ENCODE measurements around the gene PLCL2. TPM values are rescaled to one million over a fixed set of nuclear protein-coding genes. Genes with fewer than 3 reads are reported as not detected.

PLCL2 gene
- total and polyA plus RNA-seq, 2 donors (not counting 1 experiment from before 2014, with no cell fraction given): 21.7 to 55.2 TPM

GRCh38 chr3:16945330-16945729 lies 60.6 kb downstream of the PLCL2 start:
- intact Hi-C loops (cut with micrococcal nuclease): no loop called here
- no peak overlapping the region for H3K4me3 ChIP-seq (ENCODE audit: control extremely low read depth in 1 of 5, extremely low read depth in 1 of 5, insufficient read depth in 1 of 5, low read depth in 2 of 5, low read length in 4 of 5)

GRCh38 chr3:16950282-16950681 lies 65.5 kb downstream of the PLCL2 start:
- Mint-ChIP-seq H3K27me3 (no peaks in the 10 kb centered on the region), H3K4me3 (no peak overlapping the region), H3K27ac (no peak overlapping the region), H3K9me3 (ENCODE audit: insufficient read depth) (no peaks in the 10 kb centered on the region), H3K4me1 (peaks cover 41% of the 10 kb centered on the region)
- Histone ChIP-seq H3K4me1 (ENCODE audit: control insufficient read depth in 2 of 2, insufficient read depth in 2 of 2, low read length in 2 of 2) (peaks cover 0 to 6% of the 10 kb centered on the region in 2 donors), H3K4me3 (ENCODE audit: control extremely low read depth in 1 of 5, extremely low read depth in 1 of 5, insufficient read depth in 1 of 5, low read depth in 2 of 5, low read length in 4 of 5) (no peak overlapping the region), H2AFZ (ENCODE audit: insufficient read depth, low read depth, low read length, poor library complexity, severe bottlenecking) (no peak overlapping the region), H3K4me2 (replicated peaks; ENCODE audit: low read depth, low read length, poor library complexity, severe bottlenecking) (no peak overlapping the region), H3K9ac (ENCODE audit: low read length) (no peak overlapping the region), H3K9me3 (ENCODE audit: control extremely low read depth in 1 of 3, control insufficient read depth in 2 of 3, insufficient read depth in 1 of 3, low read length in 2 of 3) (peaks cover 0 to 3% (median 0%) of the 10 kb centered on the region in 3 donors), H3K27ac (ENCODE audit: low read length in 2 of 2) (no peak overlapping the region), H3K27me3 (replicated peaks in 1 of 4; ENCODE audit: control extremely low read depth in 1 of 4, control insufficient read depth in 3 of 4, insufficient read depth in 4 of 4, low read length in 3 of 4) (no peaks in the 10 kb centered on the region), H3K79me2 (ENCODE audit: control insufficient read depth, insufficient read depth, low read length) (peaks cover 83% of the 10 kb centered on the region), H4K20me1 (ENCODE audit: control insufficient read depth, insufficient read depth, low read length, poor library complexity, severe bottlenecking) (peaks cover 35% of the 10 kb centered on the region), H3K36me3 (replicated peaks in 1 of 2; ENCODE audit: control extremely low read depth in 1 of 2, control insufficient read depth in 1 of 2, extremely low read depth in 1 of 2, insufficient read depth in 2 of 2, low read length in 1 of 2) (peaks cover 0 to 3% of the 10 kb centered on the region in 2 experiments)
- intact Hi-C loops (cut with micrococcal nuclease): no loop called here
- DNase-seq (no peak), ATAC-seq (ENCODE audit: low read depth) (no peak)
- no peak for TF ChIP-seq EZH2 (IDR thresholded peaks at IDR 0.05; ENCODE audit: borderline replicate concordance, insufficient read depth, low read depth, low read length, poor library complexity, severe bottlenecking)
- TF ChIP-seq, protein P1, sequence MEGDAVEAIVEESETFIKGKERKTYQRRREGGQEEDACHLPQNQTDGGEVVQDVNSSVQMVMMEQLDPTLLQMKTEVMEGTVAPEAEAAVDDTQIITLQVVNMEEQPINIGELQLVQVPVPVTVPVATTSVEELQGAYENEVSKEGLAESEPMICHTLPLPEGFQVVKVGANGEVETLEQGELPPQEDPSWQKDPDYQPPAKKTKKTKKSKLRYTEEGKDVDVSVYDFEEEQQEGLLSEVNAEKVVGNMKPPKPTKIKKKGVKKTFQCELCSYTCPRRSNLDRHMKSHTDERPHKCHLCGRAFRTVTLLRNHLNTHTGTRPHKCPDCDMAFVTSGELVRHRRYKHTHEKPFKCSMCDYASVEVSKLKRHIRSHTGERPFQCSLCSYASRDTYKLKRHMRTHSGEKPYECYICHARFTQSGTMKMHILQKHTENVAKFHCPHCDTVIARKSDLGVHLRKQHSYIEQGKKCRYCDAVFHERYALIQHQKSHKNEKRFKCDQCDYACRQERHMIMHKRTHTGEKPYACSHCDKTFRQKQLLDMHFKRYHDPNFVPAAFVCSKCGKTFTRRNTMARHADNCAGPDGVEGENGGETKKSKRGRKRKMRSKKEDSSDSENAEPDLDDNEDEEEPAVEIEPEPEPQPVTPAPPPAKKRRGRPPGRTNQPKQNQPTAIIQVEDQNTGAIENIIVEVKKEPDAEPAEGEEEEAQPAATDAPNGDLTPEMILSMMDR (IDR thresholded peaks at IDR 0.05): no peak
- ChIA-PET POLR2A (no interaction called here), CTCF (interaction anchor here (0.6 kb wide), 1 partner anchor 1527 kb away, joined by 5 read pairs; no protein-coding TSS in a partner anchor)
- WGBS (ENCODE audit: insufficient coverage): no CpG with 5 or more reads among the region's 2 CpGs

More at GRCh38 chr3:16945330-16945729, 60.6 kb downstream of the PLCL2 start:
- H3K9ac ChIP-seq (ENCODE audit: low read length): no peak overlapping the region
- H3K27me3 ChIP-seq (replicated peaks in 1 of 4; ENCODE audit: control extremely low read depth in 1 of 4, control insufficient read depth in 3 of 4, insufficient read depth in 4 of 4, low read length in 3 of 4): no peaks in the 10 kb centered on the region
- no peak for DNase-seq
- no peaks in the 10 kb centered on the region for H3K27me3 Mint-ChIP-seq
- H3K27ac ChIP-seq (ENCODE audit: low read length in 2 of 2): no peak overlapping the region
- H3K9me3 Mint-ChIP-seq (ENCODE audit: insufficient read depth): no peaks in the 10 kb centered on the region
- TF ChIP-seq, protein P1 (IDR thresholded peaks at IDR 0.05): no peak
- no peak for TF ChIP-seq EZH2 (IDR thresholded peaks at IDR 0.05; ENCODE audit: borderline replicate concordance, insufficient read depth, low read depth, low read length, poor library complexity, severe bottlenecking)
- H3K4me1 Mint-ChIP-seq: peaks cover 60% of the 10 kb centered on the region
- H3K36me3 ChIP-seq (replicated peaks in 1 of 2; ENCODE audit: control extremely low read depth in 1 of 2, control insufficient read depth in 1 of 2, extremely low read depth in 1 of 2, insufficient read depth in 2 of 2, low read length in 1 of 2): peaks cover 0 to 8% of the 10 kb centered on the region in 2 experiments
- peaks cover 39% of the 10 kb centered on the region for H4K20me1 ChIP-seq (ENCODE audit: control insufficient read depth, insufficient read depth, low read length, poor library complexity, severe bottlenecking)
- H2AFZ ChIP-seq (ENCODE audit: insufficient read depth, low read depth, low read length, poor library complexity, severe bottlenecking): no peak overlapping the region
- H3K4me3 Mint-ChIP-seq: no peak overlapping the region
- no peak for ATAC-seq (ENCODE audit: low read depth)
- H3K27ac Mint-ChIP-seq: no peak overlapping the region
- POLR2A ChIA-PET: no interaction called here
- no peak overlapping the region for H3K4me2 ChIP-seq (replicated peaks; ENCODE audit: low read depth, low read length, poor library complexity, severe bottlenecking)
- no peaks in the 10 kb centered on the region for H3K9me3 ChIP-seq (ENCODE audit: control extremely low read depth in 1 of 3, control insufficient read depth in 2 of 3, insufficient read depth in 1 of 3, low read length in 2 of 3)
- H3K79me2 ChIP-seq (ENCODE audit: control insufficient read depth, insufficient read depth, low read length): peaks cover 92% of the 10 kb centered on the region
- H3K4me1 ChIP-seq (ENCODE audit: control insufficient read depth in 2 of 2, insufficient read depth in 2 of 2, low read length in 2 of 2): peaks cover 7 to 20% of the 10 kb centered on the region in 2 donors
- CTCF ChIA-PET: no interaction called here

Measured in B cell (primary cell).